ENCODE results near the gene RPS2.

Gene RPS2

GRCh38 chr16:1977875-1978268, 13.2 kb upstream of the RPS2 start:
- Histone ChIP-seq H3K36me3 (ENCODE audit: control insufficient read depth, insufficient read depth, low read length) (peaks cover 36% of the 10 kb centered on the region), H3K27me3 (replicated peaks; ENCODE audit: control insufficient read depth, insufficient read depth, low read length) (no peaks in the 10 kb centered on the region; the same call in 1 of the 2 replicates), H3K4me3 (replicated peaks; ENCODE audit: low read depth, low read length) (no peak overlapping the region)
- DNase-seq (ENCODE audit: extremely low read depth, insufficient read length): no peak
- TF ChIP-seq, protein P1, sequence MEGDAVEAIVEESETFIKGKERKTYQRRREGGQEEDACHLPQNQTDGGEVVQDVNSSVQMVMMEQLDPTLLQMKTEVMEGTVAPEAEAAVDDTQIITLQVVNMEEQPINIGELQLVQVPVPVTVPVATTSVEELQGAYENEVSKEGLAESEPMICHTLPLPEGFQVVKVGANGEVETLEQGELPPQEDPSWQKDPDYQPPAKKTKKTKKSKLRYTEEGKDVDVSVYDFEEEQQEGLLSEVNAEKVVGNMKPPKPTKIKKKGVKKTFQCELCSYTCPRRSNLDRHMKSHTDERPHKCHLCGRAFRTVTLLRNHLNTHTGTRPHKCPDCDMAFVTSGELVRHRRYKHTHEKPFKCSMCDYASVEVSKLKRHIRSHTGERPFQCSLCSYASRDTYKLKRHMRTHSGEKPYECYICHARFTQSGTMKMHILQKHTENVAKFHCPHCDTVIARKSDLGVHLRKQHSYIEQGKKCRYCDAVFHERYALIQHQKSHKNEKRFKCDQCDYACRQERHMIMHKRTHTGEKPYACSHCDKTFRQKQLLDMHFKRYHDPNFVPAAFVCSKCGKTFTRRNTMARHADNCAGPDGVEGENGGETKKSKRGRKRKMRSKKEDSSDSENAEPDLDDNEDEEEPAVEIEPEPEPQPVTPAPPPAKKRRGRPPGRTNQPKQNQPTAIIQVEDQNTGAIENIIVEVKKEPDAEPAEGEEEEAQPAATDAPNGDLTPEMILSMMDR (IDR thresholded peaks at IDR 0.05; ENCODE audit: insufficient read depth, low read length, poor library complexity, severe bottlenecking): no peak

- peaks cover 36% of the 10 kb centered on the region for H3K36me3 ChIP-seq (ENCODE audit: control insufficient read depth, insufficient read depth, low read length)
- no peak for DNase-seq (ENCODE audit: extremely low read depth, insufficient read length)
- TF ChIP-seq, protein P1 (IDR thresholded peaks at IDR 0.05; ENCODE audit: insufficient read depth, low read length, poor library complexity, severe bottlenecking): no peak
Measured at GRCh38 chr16:1976951-1977874, 12.6 kb upstream of the RPS2 start.

GRCh38 chr16:1976216-1976520, 11.5 kb upstream of the RPS2 start:
- TF ChIP-seq, protein P1 (IDR thresholded peaks at IDR 0.05; ENCODE audit: insufficient read depth, low read length, poor library complexity, severe bottlenecking): no peak
- no peak for DNase-seq (ENCODE audit: extremely low read depth, insufficient read length)
- peaks cover 36% of the 10 kb centered on the region for H3K36me3 ChIP-seq (ENCODE audit: control insufficient read depth, insufficient read depth, low read length)
- no peaks in the 10 kb centered on the region; the same call in 1 of the 2 replicates for H3K27me3 ChIP-seq (replicated peaks; ENCODE audit: control insufficient read depth, insufficient read depth, low read length)
- H3K4me3 ChIP-seq (replicated peaks; ENCODE audit: low read depth, low read length): no peak overlapping the region

More at GRCh38 chr16:1976951-1977874, 12.6 kb upstream of the RPS2 start:
- H3K27me3 ChIP-seq (replicated peaks; ENCODE audit: control insufficient read depth, insufficient read depth, low read length): no peaks in the 10 kb centered on the region; the same call in 1 of the 2 replicates
- H3K4me3 ChIP-seq (replicated peaks; ENCODE audit: low read depth, low read length): no peak overlapping the region

DNA sequence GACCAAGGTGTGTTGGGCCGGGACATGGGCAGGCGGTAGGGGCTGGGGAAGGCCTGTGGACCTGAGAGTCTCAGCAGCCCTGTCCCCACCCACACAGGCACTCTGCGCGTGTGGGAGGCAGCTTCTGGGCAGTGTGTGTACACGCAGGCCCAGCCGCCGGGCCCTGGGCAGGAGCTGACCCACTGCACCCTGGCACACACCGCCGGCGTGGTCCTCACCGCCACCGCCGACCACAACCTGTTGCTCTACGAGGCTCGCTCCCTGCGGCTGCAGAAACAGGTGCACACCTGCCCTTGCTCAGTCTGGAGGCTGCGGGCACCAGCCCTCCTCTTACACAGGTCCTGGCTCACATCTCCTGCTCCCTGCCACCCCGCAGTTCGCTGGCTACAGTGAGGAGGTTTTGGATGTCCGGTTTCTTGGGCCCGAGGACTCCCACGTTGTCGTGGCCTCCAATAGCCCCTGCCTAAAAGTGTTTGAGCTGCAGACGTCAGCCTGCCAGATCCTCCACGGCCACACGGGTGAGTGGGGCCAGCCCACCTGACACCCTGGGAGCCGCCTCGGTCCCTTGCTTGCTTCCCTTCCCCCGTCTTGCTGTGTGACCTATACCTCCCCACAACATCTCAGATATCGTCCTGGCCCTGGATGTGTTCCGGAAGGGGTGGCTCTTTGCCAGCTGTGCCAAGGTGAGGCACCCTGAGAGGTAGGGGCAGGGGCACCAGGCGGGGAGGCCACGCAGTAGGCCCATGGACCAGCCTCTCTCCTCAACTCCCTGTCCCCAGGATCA, 11.0 kb upstream of the RPS2 start:
- Histone ChIP-seq H3K4me3 (replicated peaks; ENCODE audit: low read depth, low read length) (no peak overlapping the region), H3K27me3 (replicated peaks; ENCODE audit: control insufficient read depth, insufficient read depth, low read length) (no peaks in the 10 kb centered on the region; the same call in 1 of the 2 replicates), H3K36me3 (ENCODE audit: control insufficient read depth, insufficient read depth, low read length) (peaks cover 36% of the 10 kb centered on the region)
- TF ChIP-seq, protein P1 (IDR thresholded peaks at IDR 0.05; ENCODE audit: insufficient read depth, low read length, poor library complexity, severe bottlenecking): no peak
- DNase-seq (ENCODE audit: extremely low read depth, insufficient read length): no peak

DNA sequence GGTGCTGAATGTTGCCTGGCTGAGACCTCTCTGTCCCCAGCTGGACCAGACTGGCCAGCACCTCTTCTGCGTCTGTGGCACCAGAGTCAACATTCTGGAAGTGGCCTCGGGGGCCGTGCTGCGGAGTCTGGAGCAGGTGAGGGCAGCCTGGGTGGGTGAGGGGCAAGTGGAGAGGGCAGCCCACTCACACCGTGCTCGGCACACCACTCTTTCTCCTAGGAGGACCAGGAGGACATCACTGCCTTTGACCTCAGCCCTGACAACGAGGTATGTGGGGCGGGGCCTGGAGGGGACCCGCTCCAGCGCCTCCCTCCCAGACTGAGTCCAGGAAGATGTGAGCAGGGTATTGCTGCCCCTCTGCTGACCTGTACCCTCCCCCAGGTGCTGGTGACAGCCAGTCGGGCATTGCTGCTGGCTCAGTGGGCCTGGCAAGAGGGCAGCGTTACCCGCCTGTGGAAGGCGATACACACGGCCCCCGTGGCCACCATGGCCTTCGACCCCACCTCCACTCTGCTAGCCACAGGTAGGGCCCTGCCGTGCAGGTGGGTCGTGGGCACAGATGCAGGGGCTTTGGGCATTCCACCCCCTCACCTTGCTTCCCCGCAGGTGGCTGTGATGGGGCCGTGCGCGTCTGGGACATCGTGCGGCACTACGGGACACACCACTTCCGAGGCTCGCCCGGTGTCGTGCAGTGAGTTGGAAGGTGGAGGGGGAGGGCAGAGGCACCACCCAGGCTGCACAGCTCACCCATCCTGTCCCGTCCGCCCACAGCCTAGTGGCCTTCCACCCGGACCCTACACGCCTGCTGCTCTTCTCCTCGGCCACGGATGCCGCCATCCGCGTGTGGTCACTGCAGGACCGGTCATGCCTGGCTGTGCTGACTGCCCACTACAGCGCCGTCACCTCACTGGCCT, 9.8 kb upstream of the RPS2 start:
- Histone ChIP-seq H3K27me3 (replicated peaks; ENCODE audit: control insufficient read depth, insufficient read depth, low read length) (no peaks in the 10 kb centered on the region), H3K4me3 (replicated peaks; ENCODE audit: low read depth, low read length) (no peak overlapping the region), H3K36me3 (ENCODE audit: control insufficient read depth, insufficient read depth, low read length) (peaks cover 36% of the 10 kb centered on the region)
- TF ChIP-seq, protein P1 (IDR thresholded peaks at IDR 0.05; ENCODE audit: insufficient read depth, low read length, poor library complexity, severe bottlenecking): no peak
- DNase-seq (ENCODE audit: extremely low read depth, insufficient read length): peak; percentile 4

Data from GM06990 (cell line).